Prostate gland (tissue), 2 donors: ENCODE results near the gene EIF4A2.

Source experiments
- CTCF ChIP-seq, 4 experiments: fragments of 200-600 bp in 2 of 4; fragments of 450-650 bp in 2 of 4; sonication (generic) in 2 of 4; IDR thresholded peaks; 1 replicate in 3 of 4; 2 replicates in 1 of 4; pipeline ENCODE4 v1.5.1; 2016 to 2019; ENCODE audit warnings: antibody characterized with exemption in 4 of 4, mild to moderate bottlenecking in 2 of 4, moderate library complexity in 2 of 4
- POLR2A ChIP-seq: fragments of 450-650 bp; IDR thresholded peaks from one replicate; pipeline ENCODE4 v1.6.1; 2016; ENCODE audit warnings: antibody characterized with exemption, mild to moderate bottlenecking

DNA sequence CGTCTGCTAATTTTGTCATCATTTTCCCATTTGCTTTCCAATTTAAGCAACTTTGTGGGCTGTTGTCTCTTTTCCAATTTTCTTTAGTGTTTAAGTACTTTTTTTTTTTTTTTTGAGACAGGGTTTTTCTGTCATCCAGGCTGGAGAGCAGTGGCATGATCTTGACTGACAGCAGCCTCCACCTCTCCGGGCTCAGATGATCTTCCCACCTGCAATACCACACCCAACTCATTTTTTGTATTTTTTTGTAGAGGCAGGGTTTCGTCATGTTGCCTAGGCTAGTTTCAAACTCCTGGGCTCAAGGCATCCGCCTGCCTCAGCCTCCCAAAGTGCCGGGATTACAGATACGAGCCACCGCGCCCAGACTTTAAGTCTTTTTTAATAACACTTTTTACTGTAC, 26.2 kb upstream of the EIF4A2 start:
- no peak for TF ChIP-seq CTCF (IDR thresholded peaks at IDR 0.05)
- TF ChIP-seq POLR2A, result no peak
